Daoy (cell line): ENCODE measurements around the gene ACLY. TPM values are rescaled to one million over a fixed set of nuclear protein-coding genes. Genes with fewer than 3 reads are reported as not detected.
"Not testable (repeated sequence)": the region's sequence is repeated elsewhere in the genome, so short reads cannot be mapped to it uniquely, and the experiment has no call there.

Source experiments
- DNase-seq: peaks from one replicate; pipeline ENCODE4 v3.0.0-alpha.2; 2015; ENCODE audit warnings: low read depth
- total RNA-seq: library from RNA; depleted of rRNA; stranded (reverse); fragments of >200 nt; shearing (Covaris generic); gene quantifications from 2 replicates; pipeline ENCODE4 v1.2.3, GENCODE V29; 2014

ACLY gene
- total RNA-seq, 1 experiment from 2014 or later: 124 TPM

GRCh38 chr17:41939693-41940090, 20.9 kb upstream of the ACLY start:
- no peak for DNase-seq

GRCh38 chr17:41939044-41939692, 20.4 kb upstream of the ACLY start:
- no peak for DNase-seq

GRCh38 chr17:41937970-41938954, 19.5 kb upstream of the ACLY start:
- no peak for DNase-seq

- DNase-seq: no peak
These were observed 16.9 kb upstream of the ACLY start for GRCh38 chr17:41935641-41936040.

- no peak for DNase-seq
These were observed 14.2 kb upstream of the ACLY start for GRCh38 chr17:41932816-41933389.

GRCh38 chr17:41931715-41932114, 13.0 kb upstream of the ACLY start:
- DNase-seq: not testable (repeated sequence)

GRCh38 chr17:41930833-41931156, 12.0 kb upstream of the ACLY start:
- not testable (repeated sequence) for DNase-seq

- DNase-seq: peak; percentile 99
These were observed 11.5 kb upstream of the ACLY start, which contains the start of gene ODAD4 for GRCh38 chr17:41930009-41930832. Gene ODAD4, plus strand, starts transcription at chr17:41930617. Its CDS starts 107 bp downstream, at chr17:41930724.

- no peak for DNase-seq
These were observed 10.0 kb upstream of the ACLY start for GRCh38 chr17:41928693-41929251.

GRCh38 chr17:41925991-41926590, 7.3 kb upstream of the ACLY start:
- no peak for DNase-seq

- DNase-seq: no peak
These were observed 1.8 kb upstream of the ACLY start for GRCh38 chr17:41920580-41920955.

- DNase-seq: no peak
These were observed 1.3 kb upstream of the ACLY start for GRCh38 chr17:41919840-41920579.

- no peak for DNase-seq
These were observed 540 bp upstream of the ACLY start for GRCh38 chr17:41919165-41919817.

- peak; percentile 71 for DNase-seq
These were observed 955 bp downstream of the ACLY start for GRCh38 chr17:41917679-41918313.

- DNase-seq: no peak
These were observed 1.6 kb downstream of the ACLY start for GRCh38 chr17:41917192-41917591.

- DNase-seq: no peak
These were observed 3.2 kb downstream of the ACLY start for GRCh38 chr17:41915566-41915965.

GRCh38 chr17:41915020-41915419, 3.7 kb downstream of the ACLY start:
- DNase-seq: no peak

- DNase-seq: no peak
These were observed 4.4 kb downstream of the ACLY start for GRCh38 chr17:41914358-41914766.

GRCh38 chr17:41913798-41914197, 5.0 kb downstream of the ACLY start:
- DNase-seq: no peak
